ENCODE results near the gene TMCC1. TPM values are rescaled to one million over a fixed set of nuclear protein-coding genes. Genes with fewer than 3 reads are reported as not detected.

The TMCC1 gene
- total RNA-seq, 4 donors from 2014 or later = 4.1 to 21.8 (median 14.5) TPM

GRCh38 chr3:129653019-129653418 is 240.5 kb downstream of the TMCC1 start:
- intact Hi-C loops (cut with DNase I; ENCODE audit: low total_unique reads) = loop anchor here (5.0 to 10.0 kb wide), 2 partner anchors 174 to 272 kb away; no protein-coding TSS in a partner anchor
- Histone ChIP-seq H3K36me3 (peaks cover 0 to 7% (median 0%) of the 10 kb centered on the region in 4 donors), H3K4me1 (peaks cover 0 to 24% (median 9%) of the 10 kb centered on the region in 4 donors), H3K27ac (no peak overlapping the region), H3K4me3 (no peak overlapping the region), H3K9me3 (no peaks in the 10 kb centered on the region), H3K27me3 (no peaks in the 10 kb centered on the region)
- in situ Hi-C loops (cut with MboI; ENCODE audit: low pct_ligation_motif_present in 1 of 4, low pct_unique_long_range_greater_than_20kb in 1 of 4, low sequenced_read_pairs in 3 of 4) = loop anchor here (10.0 kb wide), 3 partner anchors 162 to 282 kb away; no protein-coding TSS in a partner anchor
- TF ChIP-seq POLR2AphosphoS5 (IDR thresholded peaks at IDR 0.05) (no peak), EP300 (IDR thresholded peaks at IDR 0.05; ENCODE audit: low read depth) (no peak), POLR2A (IDR thresholded peaks at IDR 0.05) (no peak)
- TF ChIP-seq, protein P1, sequence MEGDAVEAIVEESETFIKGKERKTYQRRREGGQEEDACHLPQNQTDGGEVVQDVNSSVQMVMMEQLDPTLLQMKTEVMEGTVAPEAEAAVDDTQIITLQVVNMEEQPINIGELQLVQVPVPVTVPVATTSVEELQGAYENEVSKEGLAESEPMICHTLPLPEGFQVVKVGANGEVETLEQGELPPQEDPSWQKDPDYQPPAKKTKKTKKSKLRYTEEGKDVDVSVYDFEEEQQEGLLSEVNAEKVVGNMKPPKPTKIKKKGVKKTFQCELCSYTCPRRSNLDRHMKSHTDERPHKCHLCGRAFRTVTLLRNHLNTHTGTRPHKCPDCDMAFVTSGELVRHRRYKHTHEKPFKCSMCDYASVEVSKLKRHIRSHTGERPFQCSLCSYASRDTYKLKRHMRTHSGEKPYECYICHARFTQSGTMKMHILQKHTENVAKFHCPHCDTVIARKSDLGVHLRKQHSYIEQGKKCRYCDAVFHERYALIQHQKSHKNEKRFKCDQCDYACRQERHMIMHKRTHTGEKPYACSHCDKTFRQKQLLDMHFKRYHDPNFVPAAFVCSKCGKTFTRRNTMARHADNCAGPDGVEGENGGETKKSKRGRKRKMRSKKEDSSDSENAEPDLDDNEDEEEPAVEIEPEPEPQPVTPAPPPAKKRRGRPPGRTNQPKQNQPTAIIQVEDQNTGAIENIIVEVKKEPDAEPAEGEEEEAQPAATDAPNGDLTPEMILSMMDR (IDR thresholded peaks at IDR 0.05) = no peak
- DNase-seq = no peak
- WGBS, 2 donors (ENCODE audit: low coverage in 1 of 2) = 73 to 76% methylated on average over 1 of the region's 1 CpG

GRCh38 chr3:129651435-129652202 is 241.9 kb downstream of the TMCC1 start:
- WGBS, 2 donors (ENCODE audit: low coverage in 1 of 2) = 67 to 73% methylated on average over 3 to 8 of the region's 8 CpGs
- Histone ChIP-seq H3K27ac (no peak overlapping the region), H3K27me3 (no peaks in the 10 kb centered on the region), H3K4me3 (no peak overlapping the region), H3K9me3 (no peaks in the 10 kb centered on the region), H3K36me3 (peaks cover 0 to 7% (median 0%) of the 10 kb centered on the region in 4 donors), H3K4me1 (peaks cover 0 to 10% (median 3%) of the 10 kb centered on the region in 4 donors)
- DNase-seq = no peak
- TF ChIP-seq POLR2A (IDR thresholded peaks at IDR 0.05) (no peak), POLR2AphosphoS5 (IDR thresholded peaks at IDR 0.05) (no peak), EP300 (IDR thresholded peaks at IDR 0.05; ENCODE audit: low read depth) (no peak)
- TF ChIP-seq, protein P1 (IDR thresholded peaks at IDR 0.05) = no peak
- intact Hi-C loops (cut with DNase I; ENCODE audit: low total_unique reads) = loop anchor here (5.0 to 10.0 kb wide), 2 partner anchors 176 to 273 kb away; no protein-coding TSS in a partner anchor
- in situ Hi-C loops (cut with MboI; ENCODE audit: low pct_ligation_motif_present in 1 of 4, low pct_unique_long_range_greater_than_20kb in 1 of 4, low sequenced_read_pairs in 3 of 4) = loop anchor here (10.0 kb wide), 3 partner anchors 163 to 283 kb away; no protein-coding TSS in a partner anchor

DNA sequence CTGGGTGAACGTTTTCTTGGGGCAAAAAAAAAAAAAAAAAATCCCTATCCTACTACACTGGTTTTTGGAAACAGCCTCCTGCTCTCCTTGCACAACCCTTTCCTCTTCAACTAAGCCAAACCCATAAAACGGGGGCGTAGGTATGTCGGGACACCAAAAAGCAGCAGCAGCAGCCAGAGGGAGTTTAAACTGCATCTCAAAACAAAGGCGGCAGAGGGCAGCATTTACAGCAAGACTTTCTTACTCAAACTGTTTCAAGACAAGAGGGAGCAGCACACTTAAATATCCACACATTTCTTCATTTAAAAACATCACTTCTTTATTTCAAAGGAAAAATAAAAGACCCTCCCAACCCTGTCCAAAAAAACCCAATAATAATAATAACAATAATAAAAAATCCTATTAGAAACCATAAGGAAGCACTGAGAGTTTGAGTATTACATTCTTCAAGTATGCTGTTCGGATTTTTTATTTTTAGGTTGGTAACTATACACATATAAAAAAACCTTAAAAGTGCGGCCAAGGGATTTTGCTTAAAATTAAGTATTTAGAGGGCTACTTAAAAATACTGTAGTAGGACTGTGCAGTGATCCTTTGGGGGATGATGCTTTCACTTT is 243.1 kb downstream of the TMCC1 start:
- TF ChIP-seq, protein P1 (IDR thresholded peaks at IDR 0.05) = peak; percentile 58 to 70 (median 59)
- no peak for TF ChIP-seq EP300 (IDR thresholded peaks at IDR 0.05; ENCODE audit: low read depth)
- no peak for TF ChIP-seq POLR2AphosphoS5 (IDR thresholded peaks at IDR 0.05)
- TF ChIP-seq POLR2A (IDR thresholded peaks at IDR 0.05) = no peak
- H3K4me3 ChIP-seq = no peak overlapping the region
- in situ Hi-C loops (cut with MboI; ENCODE audit: low pct_ligation_motif_present in 1 of 4, low pct_unique_long_range_greater_than_20kb in 1 of 4, low sequenced_read_pairs in 3 of 4) (loop anchor here (10.0 kb wide), 3 partner anchors 164 to 284 kb away; no protein-coding TSS in a partner anchor), intact Hi-C loops (cut with DNase I; ENCODE audit: low total_unique reads) (loop anchor here (5.0 to 10.0 kb wide), 2 partner anchors 177 to 274 kb away; no protein-coding TSS in a partner anchor)
- peaks cover 0 to 7% (median 0%) of the 10 kb centered on the region in 4 donors for H3K36me3 ChIP-seq
- peak; percentile 69 for DNase-seq
- H3K4me1 ChIP-seq = peaks cover 0 to 4% (median 0%) of the 10 kb centered on the region in 4 donors
- H3K9me3 ChIP-seq = no peaks in the 10 kb centered on the region
- 25 to 31% methylated on average over 6 to 7 of the region's 7 CpGs for WGBS, 2 donors (ENCODE audit: low coverage in 1 of 2)
- H3K27ac ChIP-seq = no peak overlapping the region
- H3K27me3 ChIP-seq = no peaks in the 10 kb centered on the region

- WGBS, 2 donors (ENCODE audit: low coverage in 1 of 2) = 85 to 88% methylated on average over 3 of the region's 3 CpGs
- Histone ChIP-seq H3K9me3 (no peaks in the 10 kb centered on the region), H3K27ac (no peak overlapping the region), H3K4me1 (peaks cover 0 to 4% (median 0%) of the 10 kb centered on the region in 4 donors), H3K4me3 (no peak overlapping the region), H3K36me3 (no peaks in the 10 kb centered on the region), H3K27me3 (no peaks in the 10 kb centered on the region)
- intact Hi-C loops (cut with DNase I; ENCODE audit: low total_unique reads) (no loop called here), in situ Hi-C loops (cut with MboI; ENCODE audit: low pct_ligation_motif_present in 1 of 4, low pct_unique_long_range_greater_than_20kb in 1 of 4, low sequenced_read_pairs in 3 of 4) (loop anchor here in 2 of 4 donors (25.0 kb wide), 2 partner anchors 161 to 289 kb away; no protein-coding TSS in a partner anchor)
- TF ChIP-seq, protein P1 (IDR thresholded peaks at IDR 0.05) = no peak
- no peak for TF ChIP-seq POLR2A (IDR thresholded peaks at IDR 0.05)
- TF ChIP-seq EP300 (IDR thresholded peaks at IDR 0.05; ENCODE audit: low read depth) = no peak
- TF ChIP-seq POLR2AphosphoS5 (IDR thresholded peaks at IDR 0.05) = no peak
- no peak for DNase-seq
These were observed 245.1 kb downstream of the TMCC1 start for GRCh38 chr3:129648391-129648790.

Measured in transverse colon (tissue), 4 donors.